ENCODE measurements around the gene MTFMT. TPM values are rescaled to one million over a fixed set of nuclear protein-coding genes. Genes with fewer than 3 reads are reported as not detected.
A peak's percentile ranks its signal among the peaks of the same experiment; 100 is the strongest.

MTFMT gene
- total and polyA plus RNA-seq, 2 experiments from 2014 or later, result 19.0 to 36.0 TPM

DNA sequence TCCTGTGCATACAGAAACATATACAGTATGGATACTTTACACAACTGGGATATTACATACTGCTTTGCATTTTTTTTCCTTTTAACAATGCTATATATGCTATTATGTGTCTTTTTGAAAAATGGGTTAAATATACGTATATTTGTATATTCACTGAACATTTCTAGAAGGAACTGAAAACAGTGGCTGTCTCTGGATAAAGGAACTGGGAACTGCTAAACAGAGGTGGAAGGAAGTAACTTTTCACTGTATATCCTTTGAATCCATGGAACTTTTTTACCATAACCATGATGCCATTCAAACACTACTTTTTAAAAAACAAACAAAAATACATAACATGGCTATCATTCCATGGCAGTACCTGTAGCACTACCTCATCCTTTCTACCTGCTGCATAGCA, 1.8 kb downstream of the MTFMT start:
- Histone ChIP-seq H3K4me2 (peak overlapping the region; percentile 97), H3K27me3 (ENCODE audit: insufficient read depth) (no peaks in the 10 kb centered on the region), H3K27ac (ENCODE audit: low read depth) (no peak overlapping the region), H2AFZ (no peak overlapping the region), H3K9me2 (ENCODE audit: insufficient read depth) (no peaks in the 10 kb centered on the region), H4K20me1 (replicated peaks; ENCODE audit: insufficient read depth) (peaks cover 15% of the 10 kb centered on the region), H3K36me3 (ENCODE audit: insufficient read depth) (no peaks in the 10 kb centered on the region), H3K4me3 (peak overlapping the region; percentile 98; the same call in 1 of the 2 replicates), H3K4me1 (ENCODE audit: insufficient read depth) (peaks cover 10% of the 10 kb centered on the region), H3K79me2 (replicated peaks; ENCODE audit: insufficient read depth) (peaks cover 15% of the 10 kb centered on the region), H3F3A (replicated peaks; ENCODE audit: low read depth) (0 out of 2 replicates have a peak, but pooled peaks cover 6% of the 10 kb centered on the region)
- Mint-ChIP-seq H3K27ac (no peak overlapping the region), H3K36me3 (ENCODE audit: low read depth) (peaks cover 19% of the 10 kb centered on the region), H3K4me3 (peak overlapping the region; percentile 80), H3K27me3 (ENCODE audit: insufficient read depth, low read depth, poor library complexity) (peaks cover 11% of the 10 kb centered on the region), H3K4me1 (peaks cover 9% of the 10 kb centered on the region), H3K9me3 (no peaks in the 10 kb centered on the region)
- no peak for DNase-seq (ENCODE audit: low spot score)
- TF ChIP-seq JUNB (IDR thresholded peaks at IDR 0.05; ENCODE audit: unreplicated experiment) (no peak), EZH2phosphoT487 (IDR thresholded peaks at IDR 0.05; ENCODE audit: unreplicated experiment) (no peak), ZNF331 (CRISPR knock-in tag; IDR thresholded peaks at IDR 0.05; ENCODE audit: low read depth) (no peak), NANOG (IDR thresholded peaks at IDR 0.05; ENCODE audit: borderline replicate concordance) (no peak)
- TF ChIP-seq, protein P1, sequence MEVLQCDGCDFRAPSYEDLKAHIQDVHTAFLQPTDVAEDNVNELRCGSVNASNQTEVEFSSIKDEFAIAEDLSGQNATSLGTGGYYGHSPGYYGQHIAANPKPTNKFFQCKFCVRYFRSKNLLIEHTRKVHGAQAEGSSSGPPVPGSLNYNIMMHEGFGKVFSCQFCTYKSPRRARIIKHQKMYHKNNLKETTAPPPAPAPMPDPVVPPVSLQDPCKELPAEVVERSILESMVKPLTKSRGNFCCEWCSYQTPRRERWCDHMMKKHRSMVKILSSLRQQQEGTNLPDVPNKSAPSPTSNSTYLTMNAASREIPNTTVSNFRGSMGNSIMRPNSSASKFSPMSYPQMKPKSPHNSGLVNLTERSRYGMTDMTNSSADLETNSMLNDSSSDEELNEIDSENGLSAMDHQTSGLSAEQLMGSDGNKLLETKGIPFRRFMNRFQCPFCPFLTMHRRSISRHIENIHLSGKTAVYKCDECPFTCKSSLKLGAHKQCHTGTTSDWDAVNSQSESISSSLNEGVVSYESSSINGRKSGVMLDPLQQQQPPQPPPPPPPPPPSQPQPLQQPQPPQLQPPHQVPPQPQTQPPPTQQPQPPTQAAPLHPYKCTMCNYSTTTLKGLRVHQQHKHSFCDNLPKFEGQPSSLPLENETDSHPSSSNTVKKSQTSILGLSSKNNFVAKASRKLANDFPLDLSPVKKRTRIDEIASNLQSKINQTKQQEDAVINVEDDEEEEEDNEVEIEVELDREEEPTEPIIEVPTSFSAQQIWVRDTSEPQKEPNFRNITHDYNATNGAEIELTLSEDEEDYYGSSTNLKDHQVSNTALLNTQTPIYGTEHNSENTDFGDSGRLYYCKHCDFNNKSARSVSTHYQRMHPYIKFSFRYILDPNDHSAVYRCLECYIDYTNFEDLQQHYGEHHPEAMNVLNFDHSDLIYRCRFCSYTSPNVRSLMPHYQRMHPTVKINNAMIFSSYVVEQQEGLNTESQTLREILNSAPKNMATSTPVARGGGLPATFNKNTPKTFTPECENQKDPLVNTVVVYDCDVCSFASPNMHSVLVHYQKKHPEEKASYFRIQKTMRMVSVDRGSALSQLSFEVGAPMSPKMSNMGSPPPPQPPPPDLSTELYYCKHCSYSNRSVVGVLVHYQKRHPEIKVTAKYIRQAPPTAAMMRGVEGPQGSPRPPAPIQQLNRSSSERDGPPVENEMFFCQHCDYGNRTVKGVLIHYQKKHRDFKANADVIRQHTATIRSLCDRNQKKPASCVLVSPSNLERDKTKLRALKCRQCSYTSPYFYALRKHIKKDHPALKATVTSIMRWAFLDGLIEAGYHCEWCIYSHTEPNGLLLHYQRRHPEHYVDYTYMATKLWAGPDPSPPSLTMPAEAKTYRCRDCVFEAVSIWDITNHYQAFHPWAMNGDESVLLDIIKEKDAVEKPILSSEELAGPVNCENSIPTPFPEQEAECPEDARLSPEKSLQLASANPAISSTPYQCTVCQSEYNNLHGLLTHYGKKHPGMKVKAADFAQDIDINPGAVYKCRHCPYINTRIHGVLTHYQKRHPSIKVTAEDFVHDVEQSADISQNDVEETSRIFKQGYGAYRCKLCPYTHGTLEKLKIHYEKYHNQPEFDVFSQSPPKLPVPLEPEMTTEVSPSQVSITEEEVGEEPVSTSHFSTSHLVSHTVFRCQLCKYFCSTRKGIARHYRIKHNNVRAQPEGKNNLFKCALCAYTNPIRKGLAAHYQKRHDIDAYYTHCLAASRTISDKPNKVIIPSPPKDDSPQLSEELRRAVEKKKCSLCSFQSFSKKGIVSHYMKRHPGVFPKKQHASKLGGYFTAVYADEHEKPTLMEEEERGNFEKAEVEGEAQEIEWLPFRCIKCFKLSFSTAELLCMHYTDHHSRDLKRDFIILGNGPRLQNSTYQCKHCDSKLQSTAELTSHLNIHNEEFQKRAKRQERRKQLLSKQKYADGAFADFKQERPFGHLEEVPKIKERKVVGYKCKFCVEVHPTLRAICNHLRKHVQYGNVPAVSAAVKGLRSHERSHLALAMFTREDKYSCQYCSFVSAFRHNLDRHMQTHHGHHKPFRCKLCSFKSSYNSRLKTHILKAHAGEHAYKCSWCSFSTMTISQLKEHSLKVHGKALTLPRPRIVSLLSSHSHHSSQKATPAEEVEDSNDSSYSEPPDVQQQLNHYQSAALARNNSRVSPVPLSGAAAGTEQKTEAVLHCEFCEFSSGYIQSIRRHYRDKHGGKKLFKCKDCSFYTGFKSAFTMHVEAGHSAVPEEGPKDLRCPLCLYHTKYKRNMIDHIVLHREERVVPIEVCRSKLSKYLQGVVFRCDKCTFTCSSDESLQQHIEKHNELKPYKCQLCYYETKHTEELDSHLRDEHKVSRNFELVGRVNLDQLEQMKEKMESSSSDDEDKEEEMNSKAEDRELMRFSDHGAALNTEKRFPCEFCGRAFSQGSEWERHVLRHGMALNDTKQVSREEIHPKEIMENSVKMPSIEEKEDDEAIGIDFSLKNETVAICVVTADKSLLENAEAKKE (CRISPR knock-in tag; IDR thresholded peaks at IDR 0.05), result no peak
- TF ChIP-seq, protein P2, sequence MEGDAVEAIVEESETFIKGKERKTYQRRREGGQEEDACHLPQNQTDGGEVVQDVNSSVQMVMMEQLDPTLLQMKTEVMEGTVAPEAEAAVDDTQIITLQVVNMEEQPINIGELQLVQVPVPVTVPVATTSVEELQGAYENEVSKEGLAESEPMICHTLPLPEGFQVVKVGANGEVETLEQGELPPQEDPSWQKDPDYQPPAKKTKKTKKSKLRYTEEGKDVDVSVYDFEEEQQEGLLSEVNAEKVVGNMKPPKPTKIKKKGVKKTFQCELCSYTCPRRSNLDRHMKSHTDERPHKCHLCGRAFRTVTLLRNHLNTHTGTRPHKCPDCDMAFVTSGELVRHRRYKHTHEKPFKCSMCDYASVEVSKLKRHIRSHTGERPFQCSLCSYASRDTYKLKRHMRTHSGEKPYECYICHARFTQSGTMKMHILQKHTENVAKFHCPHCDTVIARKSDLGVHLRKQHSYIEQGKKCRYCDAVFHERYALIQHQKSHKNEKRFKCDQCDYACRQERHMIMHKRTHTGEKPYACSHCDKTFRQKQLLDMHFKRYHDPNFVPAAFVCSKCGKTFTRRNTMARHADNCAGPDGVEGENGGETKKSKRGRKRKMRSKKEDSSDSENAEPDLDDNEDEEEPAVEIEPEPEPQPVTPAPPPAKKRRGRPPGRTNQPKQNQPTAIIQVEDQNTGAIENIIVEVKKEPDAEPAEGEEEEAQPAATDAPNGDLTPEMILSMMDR (conservative IDR thresholded peaks at IDR 0.05; ENCODE audit: low read depth in 2 of 2), result no peak
- ATAC-seq, result no peak
